HEK293 (cell line): ENCODE data around the gene LIPK.
"Not testable (repeated sequence)": the region's sequence is repeated elsewhere in the genome, so short reads cannot be mapped to it uniquely, and the experiment has no call there.

Experiments
- CTCF ChIA-PET: fragments of 350-600 bp; formaldehyde crosslinking; extraction: SDS; loops from one replicate; lab custom pipeline; 2021; ENCODE audit warnings: antibody characterized with exemption; lab: Yijun Ruan, JAX
- POLR2A ChIA-PET: fragments of 300-600 bp; formaldehyde crosslinking; extraction: SDS; loops from one replicate; lab custom pipeline; 2020; ENCODE audit warnings: antibody characterized with exemption, inconsistent platforms; lab: Yijun Ruan, JAX
- H3K27ac ChIP-seq: fragments of 200-500 bp; sonication (Bioruptor generic); 2 replicates; pipeline ENCODE4 v1.5.1; 2014; ENCODE audit warnings: low read depth, low read length, control low read depth, inconsistent platforms; ENCODE audit errors: extremely low read depth
- H3K36me3 ChIP-seq, 2 experiments: fragments of 200-500 bp in 1 of 2; sonication (Bioruptor generic) in 1 of 2; 1 replicate in 1 of 2; 2 replicates in 1 of 2; pipeline ENCODE4 v1.5.1; 2014 to 2017; ENCODE audit warnings: inconsistent platforms in 2 of 2, low read length in 2 of 2; ENCODE audit not compliant: control insufficient read depth in 2 of 2, insufficient read depth in 1 of 2
- H3K4me1 ChIP-seq: fragments of 200-500 bp; sonication (Bioruptor generic); 2 replicates; pipeline ENCODE4 v1.5.1; 2014; ENCODE audit warnings: mild to moderate bottlenecking, low read length, inconsistent platforms; ENCODE audit not compliant: control insufficient read depth, insufficient read depth
- H3K4me3 ChIP-seq: 2 replicates; pipeline ENCODE4 v1.5.1; 2011; ENCODE audit warnings: low read depth, mild to moderate bottlenecking, control low read depth, low read length, moderate library complexity
- H3K9me3 ChIP-seq: fragments of 200-500 bp; sonication (Bioruptor generic); 2 replicates; pipeline ENCODE4 v1.5.1; 2014; ENCODE audit warnings: low read depth, low read length, inconsistent platforms; ENCODE audit not compliant: control insufficient read depth, insufficient read depth
- BCL11A ChIP-seq: fragments of 450-650 bp; formaldehyde crosslinking; IDR thresholded peaks from 2 replicates; pipeline ENCODE4 v1.5.1; 2016; ENCODE audit warnings: low read depth, missing biosample characterization, missing genetic modification characterization
- MZF1 ChIP-seq: fragments of 450-650 bp; formaldehyde crosslinking; IDR thresholded peaks from 2 replicates; pipeline ENCODE4 v1.5.1; 2017; ENCODE audit warnings: missing biosample characterization, missing genetic modification characterization, borderline replicate concordance
- OSR2 ChIP-seq: fragments of 450-650 bp; formaldehyde crosslinking; IDR thresholded peaks from 2 replicates; pipeline ENCODE4 v1.5.1; 2016; ENCODE audit warnings: missing biosample characterization, missing genetic modification characterization
- PRDM1 ChIP-seq: fragments of 450-650 bp; formaldehyde crosslinking; IDR thresholded peaks from 2 replicates; pipeline ENCODE4; 2016; ENCODE audit warnings: missing biosample characterization, missing genetic modification characterization
- SCRT2 ChIP-seq: fragments of 450-650 bp; formaldehyde crosslinking; IDR thresholded peaks from 2 replicates; pipeline ENCODE4 v1.5.1; 2016; ENCODE audit warnings: missing biosample characterization, missing genetic modification characterization
- ZBTB49 ChIP-seq: fragments of 450-650 bp; formaldehyde crosslinking; IDR thresholded peaks from 2 replicates; pipeline ENCODE4 v1.5.1; 2016; ENCODE audit warnings: missing biosample characterization, missing genetic modification characterization, low read depth
- ZFHX2 ChIP-seq: fragments of 450-650 bp; formaldehyde crosslinking; conservative IDR thresholded peaks from 2 replicates; pipeline ENCODE4 v1.5.1; 2016; ENCODE audit warnings: missing biosample characterization, missing genetic modification characterization
- ZIC2 ChIP-seq: fragments of 450-650 bp; formaldehyde crosslinking; IDR thresholded peaks from 2 replicates; pipeline ENCODE4 v1.5.1; 2016; ENCODE audit warnings: missing biosample characterization, missing genetic modification characterization
- ZNF174 ChIP-seq: fragments of 450-650 bp; formaldehyde crosslinking; IDR thresholded peaks from 2 replicates; pipeline ENCODE4 v1.5.0; 2017; ENCODE audit warnings: missing biosample characterization, mild to moderate bottlenecking, missing genetic modification characterization
- ZNF175 ChIP-seq: fragments of 450-650 bp; formaldehyde crosslinking; IDR thresholded peaks from 2 replicates; pipeline ENCODE4 v1.5.1; 2016; ENCODE audit warnings: missing biosample characterization, missing genetic modification characterization
- ZNF18 ChIP-seq: fragments of 450-650 bp; formaldehyde crosslinking; IDR thresholded peaks from 2 replicates; pipeline ENCODE4 v1.5.1; 2016; ENCODE audit warnings: missing biosample characterization, missing genetic modification characterization
- ZNF2 ChIP-seq: fragments of 450-650 bp; formaldehyde crosslinking; IDR thresholded peaks from 2 replicates; pipeline ENCODE4 v1.5.1; 2016; ENCODE audit warnings: missing biosample characterization, missing genetic modification characterization
- ZNF23 ChIP-seq: fragments of 450-650 bp; formaldehyde crosslinking; IDR thresholded peaks from 2 replicates; pipeline ENCODE4 v1.5.1; 2016; ENCODE audit warnings: missing biosample characterization, missing genetic modification characterization, borderline replicate concordance
- ZNF274 ChIP-seq, 2 experiments: fragments of 200-500 bp in 1 of 2; fragments of 450-650 bp in 1 of 2; sonication (Bioruptor generic) in 1 of 2; formaldehyde crosslinking in 1 of 2; IDR thresholded peaks; 2 replicates each; pipeline versions ENCODE4 v1.5.1 to v1.6.1; 2014 to 2016; ENCODE audit warnings: borderline replicate concordance in 1 of 2, inconsistent platforms in 1 of 2, low read length in 1 of 2, missing biosample characterization in 1 of 2, missing genetic modification characterization in 1 of 2
- ZNF366 ChIP-seq: fragments of 450-650 bp; formaldehyde crosslinking; conservative IDR thresholded peaks from 2 replicates; pipeline ENCODE4 v1.5.1; 2016; ENCODE audit warnings: missing biosample characterization, missing genetic modification characterization
- ZNF488 ChIP-seq: fragments of 450-650 bp; formaldehyde crosslinking; IDR thresholded peaks from 2 replicates; pipeline ENCODE4 v1.5.1; 2016; ENCODE audit warnings: missing biosample characterization, missing genetic modification characterization
- ZNF530 ChIP-seq: fragments of 450-650 bp; formaldehyde crosslinking; IDR thresholded peaks from 2 replicates; pipeline ENCODE4 v1.5.1; 2016; ENCODE audit warnings: low read depth, missing biosample characterization, missing genetic modification characterization

Gene LIPK

GRCh38 chr10:88707429-88708155, 1.5 kb downstream of the LIPK start (continued):
- TF ChIP-seq ZBTB49 (tag by site-specific recombination): no peak
- no peak for TF ChIP-seq ZFHX2 (tag by site-specific recombination)
- no peak for TF ChIP-seq ZNF488 (tag by site-specific recombination)
- TF ChIP-seq ZIC2 (tag by site-specific recombination): no peak
- peak; percentile 44; the same call in 1 of the 2 replicates for TF ChIP-seq OSR2
- TF ChIP-seq ZNF174 (tag by site-specific recombination): no peak
- TF ChIP-seq MZF1 (tag by site-specific recombination): no peak
- no peak for TF ChIP-seq ZNF530 (tag by site-specific recombination)
- no peak for TF ChIP-seq ZNF175 (tag by site-specific recombination)
- no peak for TF ChIP-seq SCRT2 (tag by site-specific recombination)
- TF ChIP-seq ZNF274 (IDR thresholded peaks at IDR 0.05; ENCODE audit: low read length): no peak
- no peak for TF ChIP-seq ZNF274 (tag by site-specific recombination; IDR thresholded peaks at IDR 0.05; ENCODE audit: borderline replicate concordance)
- no peak for TF ChIP-seq BCL11A (tag by site-specific recombination)

GRCh38 chr10:88709361-88709760, 3.3 kb downstream of the LIPK start:
- H3K36me3 ChIP-seq, H3K27ac ChIP-seq, H3K9me3 ChIP-seq, H3K4me3 ChIP-seq, POLR2A ChIA-PET: not testable (repeated sequence)
- CTCF ChIA-PET: interaction anchor here (0.6 kb wide), 1 partner anchor 853 kb away, joined by 4 read pairs; no protein-coding TSS in a partner anchor
- H3K4me1 ChIP-seq: peaks cover 10% of the 10 kb centered on the region; the same call in 1 of the 2 replicates
- 0 out of 2 replicates have a peak, but pooled peaks have one; percentile 20 for TF ChIP-seq ZNF18 (tag by site-specific recombination)

- Histone ChIP-seq H3K4me1 (no peaks in the 10 kb centered on the region), H3K36me3 (no peaks in the 10 kb centered on the region), H3K9me3 (no peaks in the 10 kb centered on the region), H3K27ac (no peak overlapping the region), H3K4me3 (no peak overlapping the region)
- TF ChIP-seq ZNF23 (tag by site-specific recombination): no peak
- TF ChIP-seq ZNF2 (tag by site-specific recombination): peak; percentile 40; the same call in 1 of the 2 replicates
- TF ChIP-seq ZNF366 (tag by site-specific recombination): peak; percentile 59
- peak; percentile 63; the same call in 1 of the 2 replicates for TF ChIP-seq PRDM1 (tag by site-specific recombination)
- ChIA-PET CTCF (no interaction called here), POLR2A (no interaction called here)
Observed at GRCh38 chr10:88715517-88715916, 9.5 kb downstream of the LIPK start.
